GM18498 (cell line): ENCODE results near the gene MANBA.

Experiments
- ATAC-seq: cut with Tn5 transposase; IDR thresholded peaks from one replicate; pipeline ENCODE4 v1.9.1; 2021; ENCODE audit warnings: mild to moderate bottlenecking, moderate library complexity; ENCODE audit not compliant: unreplicated experiment

The MANBA gene

GRCh38 chr4:102683881-102684609 lies 76.7 kb downstream of the MANBA start:
- ATAC-seq, result no peak

GRCh38 chr4:102678695-102679335 lies 82.0 kb downstream of the MANBA start:
- ATAC-seq, result no peak

GRCh38 chr4:102678107-102678506 lies 82.7 kb downstream of the MANBA start:
- no peak for ATAC-seq

GRCh38 chr4:102675141-102675540 lies 85.6 kb downstream of the MANBA start:
- no peak for ATAC-seq

- no peak for ATAC-seq
Measured at GRCh38 chr4:102667001-102667400, 93.8 kb downstream of the MANBA start.

GRCh38 chr4:102665527-102665926 lies 95.2 kb downstream of the MANBA start:
- no peak for ATAC-seq

GRCh38 chr4:102663073-102663472 lies 97.7 kb downstream of the MANBA start:
- no peak for ATAC-seq

- no peak for ATAC-seq
Measured at GRCh38 chr4:102657206-102657605, 103.6 kb downstream of the MANBA start.

GRCh38 chr4:102647117-102647516 lies 113.7 kb downstream of the MANBA start:
- ATAC-seq, result no peak

- no peak for ATAC-seq
Measured at GRCh38 chr4:102642631-102643298, 118.0 kb downstream of the MANBA start.

GRCh38 chr4:102641793-102642192 lies 119.0 kb downstream of the MANBA start:
- ATAC-seq, result no peak

GRCh38 chr4:102640669-102641068 lies 120.1 kb downstream of the MANBA start:
- ATAC-seq, result no peak

- ATAC-seq, result no peak
Measured at GRCh38 chr4:102639598-102639997, 121.2 kb downstream of the MANBA start.

GRCh38 chr4:102638621-102639020 lies 122.1 kb downstream of the MANBA start:
- ATAC-seq, result no peak

- no peak for ATAC-seq
Measured at GRCh38 chr4:102637391-102637790, 123.4 kb downstream of the MANBA start.

- no peak for ATAC-seq
Measured at GRCh38 chr4:102633100-102633499, 127.7 kb downstream of the MANBA start.

GRCh38 chr4:102632241-102633065 lies 128.3 kb downstream of the MANBA start:
- ATAC-seq, result no peak

- no peak for ATAC-seq
Measured at GRCh38 chr4:102631616-102632015, 129.2 kb downstream of the MANBA start.

GRCh38 chr4:102629673-102630072 lies 131.1 kb downstream of the MANBA start:
- no peak for ATAC-seq

GRCh38 chr4:102627831-102628523 lies 132.8 kb downstream of the MANBA start:
- no peak for ATAC-seq
